SK-N-SH (cell line): Measurements from ENCODE around the gene DICER1. TPM values are rescaled to one million over a fixed set of nuclear protein-coding genes. Genes with fewer than 3 reads are reported as not detected.

Source experiments
- CTCF ChIA-PET: fragments of 300-600, 350-600 bp; formaldehyde crosslinking; extraction: SDS; loops from one replicate; lab custom pipeline; 2021; lab: Yijun Ruan, JAX
- POLR2A ChIA-PET: fragments of 350-600 bp; sonication (Branson Sonifier 250); formaldehyde crosslinking; extraction: SDS; loops from one replicate; lab custom pipeline; 2020; ENCODE audit warnings: antibody characterized with exemption, inconsistent platforms; lab: Yijun Ruan, JAX
- DNase-seq: peaks from one replicate; pipeline ENCODE4 v3.0.0; 2012
- H2AFZ ChIP-seq: fragments of 200-600 bp; sonication (generic); 2 replicates; pipeline ENCODE4 v1.8.1; 2016; ENCODE audit warnings: antibody characterized with exemption, mild to moderate bottlenecking, low read depth
- H3F3A ChIP-seq: fragments of 200-600 bp; sonication (generic); replicated peaks from 2 replicates; pipeline ENCODE3; 2016; ENCODE audit warnings: antibody characterized with exemption, mild to moderate bottlenecking; ENCODE audit not compliant: insufficient read depth
- H3K27ac ChIP-seq, 2 experiments: fragments of 200-500 bp in 1 of 2; fragments of 200-600 bp in 1 of 2; sonication (Bioruptor generic) in 1 of 2; sonication (generic), shearing (Covaris generic) in 1 of 2; 2 replicates each; pipeline versions ENCODE4 v1.5.1 to v1.6.1; 2014 to 2016; ENCODE audit warnings: low read depth in 2 of 2, inconsistent platforms in 1 of 2, low read length in 1 of 2, mild to moderate bottlenecking in 1 of 2, mixed read lengths in 1 of 2
- H3K27me3 ChIP-seq: fragments of 200-600 bp; sonication (generic), shearing (Covaris generic); 2 replicates; pipeline ENCODE4 v1.6.1; 2016; ENCODE audit warnings: mixed run types; ENCODE audit not compliant: insufficient read depth
- H3K36me3 ChIP-seq, 2 experiments: fragments of 200-500 bp in 1 of 2; fragments of 200-600 bp in 1 of 2; sonication (Bioruptor generic) in 1 of 2; sonication (generic) in 1 of 2; replicated peaks in 1 of 2; 2 replicates each; pipeline versions ENCODE3 to v1.5.1; 2014 to 2016; ENCODE audit warnings: low read length in 1 of 2, mild to moderate bottlenecking in 1 of 2; ENCODE audit not compliant: insufficient read depth in 2 of 2, control insufficient read depth in 1 of 2
- H3K4me1 ChIP-seq, 2 experiments: fragments of 200-500 bp in 1 of 2; fragments of 200-600 bp in 1 of 2; sonication (Bioruptor generic) in 1 of 2; sonication (generic), shearing (Covaris generic) in 1 of 2; 2 replicates each; pipeline versions ENCODE4 v1.5.1 to v1.6.1; 2014 to 2016; ENCODE audit warnings: low read depth in 1 of 2, low read length in 1 of 2, mixed run types in 1 of 2; ENCODE audit not compliant: insufficient read depth in 2 of 2, control insufficient read depth in 1 of 2
- H3K4me2 ChIP-seq: fragments of 200-600 bp; sonication (generic), shearing (Covaris generic); 2 replicates; pipeline ENCODE4 v1.6.1; 2017; ENCODE audit warnings: mixed run types
- H3K4me3 ChIP-seq, 2 experiments: fragments of 200-500 bp in 1 of 2; fragments of 200-600 bp in 1 of 2; sonication (Bioruptor generic) in 1 of 2; sonication (generic), shearing (Covaris generic) in 1 of 2; 2 replicates each; pipeline versions ENCODE4 v1.5.1 to v1.8.1; 2014 to 2016; ENCODE audit warnings: low read depth in 2 of 2, inconsistent platforms in 1 of 2, low read length in 1 of 2, mild to moderate bottlenecking in 1 of 2, mixed read lengths in 1 of 2, moderate library complexity in 1 of 2
- H3K79me2 ChIP-seq: fragments of 200-600 bp; sonication (generic); 2 replicates; pipeline ENCODE4 v1.8.1; 2017; ENCODE audit warnings: mild to moderate bottlenecking; ENCODE audit not compliant: insufficient read depth
- H3K9ac ChIP-seq: fragments of 200-600 bp; sonication (generic); 2 replicates; pipeline ENCODE4 v1.6.1; 2017; ENCODE audit warnings: mixed run types
- H3K9me2 ChIP-seq: fragments of 200-600 bp; sonication (generic); 2 replicates; pipeline ENCODE4 v1.6.1; 2017; ENCODE audit warnings: mixed run types
- H3K9me3 ChIP-seq: fragments of 200-600 bp; sonication (generic); 2 replicates; pipeline ENCODE4 v1.6.1; 2017; ENCODE audit warnings: mixed run types, mild to moderate bottlenecking, moderate library complexity
- H4K20me1 ChIP-seq: fragments of 200-600 bp; sonication (generic); 2 replicates; pipeline ENCODE4 v1.6.1; 2017; ENCODE audit warnings: mild to moderate bottlenecking, mixed run types; ENCODE audit not compliant: insufficient read depth
- CHD2 ChIP-seq: fragments of 150-350 bp; IDR thresholded peaks from 2 replicates; pipeline ENCODE4 v1.6.1; 2018; ENCODE audit warnings: low read length; ENCODE audit not compliant: partially characterized antibody
- ELF1 ChIP-seq: IDR thresholded peaks from 2 replicates; pipeline ENCODE4 v1.4.0; 2012
- GABPA ChIP-seq: IDR thresholded peaks from 2 replicates; pipeline ENCODE4 v1.4.0; 2012; ENCODE audit warnings: low read depth, mild to moderate bottlenecking
- GATA2 ChIP-seq: sonication (generic); formaldehyde crosslinking; IDR thresholded peaks from 2 replicates; pipeline ENCODE4 v1.5.0; 2020; ENCODE audit warnings: mild to moderate bottlenecking, missing genetic modification reagents
- JUND ChIP-seq: IDR thresholded peaks from 2 replicates; pipeline ENCODE4 v1.4.0; 2012
- MEF2A ChIP-seq: IDR thresholded peaks from 2 replicates; pipeline ENCODE4 v1.4.0; 2012; ENCODE audit warnings: low read depth, borderline replicate concordance
- MXI1 ChIP-seq: IDR thresholded peaks from 2 replicates; pipeline ENCODE4 v1.6.1; 2012; ENCODE audit warnings: mild to moderate bottlenecking, low read depth, low read length, improper control_type of control experiment
- NRF1 ChIP-seq: IDR thresholded peaks from 2 replicates; pipeline ENCODE4 v1.6.1; 2012; ENCODE audit warnings: low read depth, mild to moderate bottlenecking, low read length
- POLR2AphosphoS5 ChIP-seq: IDR thresholded peaks from 2 replicates; pipeline ENCODE4 v1.6.1; 2012; ENCODE audit warnings: low read depth, low read length
- RCOR1 ChIP-seq: fragments of 150-350 bp; IDR thresholded peaks from 2 replicates; pipeline ENCODE4 v1.6.1; 2017; ENCODE audit warnings: antibody characterized with exemption, low read length
- RFX5 ChIP-seq: IDR thresholded peaks from 2 replicates; pipeline ENCODE4 v1.6.1; 2012; ENCODE audit warnings: mild to moderate bottlenecking, improper control_type of control experiment, low read length
- SMC3 ChIP-seq: IDR thresholded peaks from 2 replicates; pipeline ENCODE4 v1.6.1; 2012; ENCODE audit warnings: low read depth, low read length, improper control_type of control experiment
- TCF12 ChIP-seq: IDR thresholded peaks from 2 replicates; pipeline ENCODE4 v1.4.0; 2012
- TEAD4 ChIP-seq: IDR thresholded peaks from 2 replicates; pipeline ENCODE4 v1.4.0; 2012; ENCODE audit warnings: mild to moderate bottlenecking, borderline replicate concordance; ENCODE audit not compliant: insufficient read depth
- USF2 ChIP-seq: fragments of 150-350 bp; IDR thresholded peaks from 2 replicates; pipeline ENCODE4 v1.6.1; 2017; ENCODE audit warnings: antibody characterized with exemption, low read length, low read depth, borderline replicate concordance
- YY1 ChIP-seq: IDR thresholded peaks from 2 replicates; pipeline ENCODE4 v1.4.0; 2012; ENCODE audit warnings: low read depth, mild to moderate bottlenecking
- WGBS: methylation state at CpG from one replicate; pipeline ENCODE4 v1.1.6; 2017; ENCODE audit warnings: low lambda C conversion rate; 5-methylcytosine and 5-hydroxymethylcytosine counted together
- polyA plus RNA-seq, 3 experiments: library from polyadenylated mRNA; depleted of rRNA; stranded (reverse); fragments of >200 nt; gene quantifications; 2 replicates each; pipeline ENCODE4 v1.2.3, GENCODE V29; 2012
- TF ChIP-seq, protein P1 (sequence below): IDR thresholded peaks from 2 replicates; pipeline ENCODE4; 2012
- TF ChIP-seq, protein P2 (sequence below): IDR thresholded peaks from 2 replicates; pipeline ENCODE4 v1.4.0; 2012; ENCODE audit warnings: low read depth, borderline replicate concordance

The DICER1 gene
- polyA plus RNA-seq, 1 of the 3 experiments (the other 2 are of a cell fraction) = 4.7 TPM

- TF ChIP-seq USF2 = no peak
- TF ChIP-seq TCF12 = no peak
- TF ChIP-seq POLR2AphosphoS5 = no peak
- TF ChIP-seq GABPA = no peak
- TF ChIP-seq GATA2 (CRISPR knock-in tag) = no peak
- TF ChIP-seq, protein P1, sequence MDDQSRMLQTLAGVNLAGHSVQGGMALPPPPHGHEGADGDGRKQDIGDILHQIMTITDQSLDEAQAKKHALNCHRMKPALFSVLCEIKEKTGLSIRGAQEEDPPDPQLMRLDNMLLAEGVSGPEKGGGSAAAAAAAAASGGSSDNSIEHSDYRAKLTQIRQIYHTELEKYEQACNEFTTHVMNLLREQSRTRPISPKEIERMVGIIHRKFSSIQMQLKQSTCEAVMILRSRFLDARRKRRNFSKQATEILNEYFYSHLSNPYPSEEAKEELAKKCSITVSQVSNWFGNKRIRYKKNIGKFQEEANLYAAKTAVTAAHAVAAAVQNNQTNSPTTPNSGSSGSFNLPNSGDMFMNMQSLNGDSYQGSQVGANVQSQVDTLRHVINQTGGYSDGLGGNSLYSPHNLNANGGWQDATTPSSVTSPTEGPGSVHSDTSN = no peak
- TF ChIP-seq MXI1 = no peak
- no peak for TF ChIP-seq ELF1
These were observed 93.9 kb downstream of the DICER1 start (continued) for GRCh38 chr14:95063391-95063790.

GRCh38 chr14:95062946-95063345, 94.4 kb downstream of the DICER1 start:
- CTCF ChIA-PET = interaction anchor here (0.8 to 1.3 kb wide), 2 partner anchors 11 to 373 kb away, joined by 3 read pairs; no protein-coding TSS in a partner anchor

More at GRCh38 chr14:95062946-95063345, 94.4 kb downstream of the DICER1 start:
- H3K4me3 ChIP-seq = no peak overlapping the region
- no peaks in the 10 kb centered on the region for H3K27me3 ChIP-seq
- H3F3A ChIP-seq = no peaks in the 10 kb centered on the region
- H3K9me2 ChIP-seq = no peaks in the 10 kb centered on the region
- no peaks in the 10 kb centered on the region; a peak in 1 of 4 replicates for H3K4me1 ChIP-seq
- no peaks in the 10 kb centered on the region for H3K36me3 ChIP-seq
- H3K79me2 ChIP-seq = no peaks in the 10 kb centered on the region
- DNase-seq = no peak
- H2AFZ ChIP-seq = no peak overlapping the region
- no peak overlapping the region for H3K27ac ChIP-seq
- H3K9ac ChIP-seq = no peak overlapping the region
- 63% methylated on average over 5 of the region's 5 CpGs for WGBS
- POLR2A ChIA-PET = no interaction called here
- TF ChIP-seq, protein P1 = no peak
- TF ChIP-seq TEAD4 = no peak
- TF ChIP-seq RCOR1 = no peak
- no peak for TF ChIP-seq JUND
- no peak for TF ChIP-seq MEF2A
- TF ChIP-seq YY1 = no peak
- TF ChIP-seq CHD2 = no peak
- TF ChIP-seq, protein P2, sequence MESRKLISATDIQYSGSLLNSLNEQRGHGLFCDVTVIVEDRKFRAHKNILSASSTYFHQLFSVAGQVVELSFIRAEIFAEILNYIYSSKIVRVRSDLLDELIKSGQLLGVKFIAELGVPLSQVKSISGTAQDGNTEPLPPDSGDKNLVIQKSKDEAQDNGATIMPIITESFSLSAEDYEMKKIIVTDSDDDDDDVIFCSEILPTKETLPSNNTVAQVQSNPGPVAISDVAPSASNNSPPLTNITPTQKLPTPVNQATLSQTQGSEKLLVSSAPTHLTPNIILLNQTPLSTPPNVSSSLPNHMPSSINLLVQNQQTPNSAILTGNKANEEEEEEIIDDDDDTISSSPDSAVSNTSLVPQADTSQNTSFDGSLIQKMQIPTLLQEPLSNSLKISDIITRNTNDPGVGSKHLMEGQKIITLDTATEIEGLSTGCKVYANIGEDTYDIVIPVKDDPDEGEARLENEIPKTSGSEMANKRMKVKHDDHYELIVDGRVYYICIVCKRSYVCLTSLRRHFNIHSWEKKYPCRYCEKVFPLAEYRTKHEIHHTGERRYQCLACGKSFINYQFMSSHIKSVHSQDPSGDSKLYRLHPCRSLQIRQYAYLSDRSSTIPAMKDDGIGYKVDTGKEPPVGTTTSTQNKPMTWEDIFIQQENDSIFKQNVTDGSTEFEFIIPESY = no peak
- no peak for TF ChIP-seq SMC3
- TF ChIP-seq NRF1 = no peak
- TF ChIP-seq RFX5 = no peak
- TF ChIP-seq, all 33 proteins: peak for 0
- H3K9me3 ChIP-seq = no peaks in the 10 kb centered on the region
- no peaks in the 10 kb centered on the region for H4K20me1 ChIP-seq
- no peak overlapping the region for H3K4me2 ChIP-seq
